ENCODE results near the gene TBCD.

DNA sequence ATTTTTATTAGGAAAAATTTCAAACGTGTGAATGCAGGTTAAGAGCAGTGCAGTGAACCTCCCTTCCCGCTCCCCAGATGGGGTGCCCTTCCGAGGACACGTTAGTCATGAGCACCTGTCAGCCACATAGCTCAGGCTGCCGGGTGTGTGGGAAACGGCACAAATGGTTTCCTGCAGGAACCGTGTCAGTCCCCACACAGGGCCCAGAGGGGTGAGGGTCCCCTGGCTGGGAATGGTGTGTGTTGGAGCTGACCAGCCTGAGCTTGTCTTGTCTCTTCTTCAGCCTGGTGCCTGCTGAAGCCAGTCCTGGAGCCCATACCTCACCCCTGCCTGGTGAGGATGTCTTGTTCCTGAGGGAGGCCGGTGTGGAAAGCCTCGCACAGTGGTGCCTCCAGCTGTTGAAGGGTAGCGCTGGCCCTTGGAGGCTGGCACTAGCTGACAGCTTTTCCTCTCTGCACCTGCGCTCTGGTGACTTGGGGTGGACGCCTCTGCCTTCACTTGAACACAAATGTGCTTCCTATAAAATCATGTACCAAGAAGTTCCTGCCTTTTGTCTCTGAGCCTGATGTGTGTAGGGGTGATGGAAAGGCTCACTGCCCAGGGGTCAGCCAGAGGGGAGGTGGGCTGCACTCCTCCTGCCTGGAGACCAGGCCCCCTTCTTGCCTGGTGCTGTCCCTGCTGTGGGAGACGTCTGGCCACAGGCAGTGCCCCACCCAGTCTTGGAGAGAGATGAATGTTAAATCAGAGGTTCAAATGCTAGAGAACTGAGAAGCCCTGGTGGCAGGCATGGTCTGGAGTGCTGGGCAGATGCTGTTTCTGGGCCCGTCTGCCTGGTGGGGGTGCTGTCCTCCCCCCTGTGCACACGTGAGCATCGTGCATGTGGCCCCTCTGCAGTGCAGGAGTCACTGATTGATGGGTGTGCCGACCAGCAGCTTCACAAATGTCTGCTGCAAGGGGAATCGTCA lies 190.6 kb downstream of the TBCD start:
- TF ChIP-seq POLR2A (IDR thresholded peaks at IDR 0.05) (no peak), POLR2AphosphoS5 (IDR thresholded peaks at IDR 0.05) (no peak)
- TF ChIP-seq, protein P1, sequence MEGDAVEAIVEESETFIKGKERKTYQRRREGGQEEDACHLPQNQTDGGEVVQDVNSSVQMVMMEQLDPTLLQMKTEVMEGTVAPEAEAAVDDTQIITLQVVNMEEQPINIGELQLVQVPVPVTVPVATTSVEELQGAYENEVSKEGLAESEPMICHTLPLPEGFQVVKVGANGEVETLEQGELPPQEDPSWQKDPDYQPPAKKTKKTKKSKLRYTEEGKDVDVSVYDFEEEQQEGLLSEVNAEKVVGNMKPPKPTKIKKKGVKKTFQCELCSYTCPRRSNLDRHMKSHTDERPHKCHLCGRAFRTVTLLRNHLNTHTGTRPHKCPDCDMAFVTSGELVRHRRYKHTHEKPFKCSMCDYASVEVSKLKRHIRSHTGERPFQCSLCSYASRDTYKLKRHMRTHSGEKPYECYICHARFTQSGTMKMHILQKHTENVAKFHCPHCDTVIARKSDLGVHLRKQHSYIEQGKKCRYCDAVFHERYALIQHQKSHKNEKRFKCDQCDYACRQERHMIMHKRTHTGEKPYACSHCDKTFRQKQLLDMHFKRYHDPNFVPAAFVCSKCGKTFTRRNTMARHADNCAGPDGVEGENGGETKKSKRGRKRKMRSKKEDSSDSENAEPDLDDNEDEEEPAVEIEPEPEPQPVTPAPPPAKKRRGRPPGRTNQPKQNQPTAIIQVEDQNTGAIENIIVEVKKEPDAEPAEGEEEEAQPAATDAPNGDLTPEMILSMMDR (IDR thresholded peaks at IDR 0.05), result no peak
